K562 (cell line): ENCODE results near the gene GSTA5. TPM values are rescaled to one million over a fixed set of nuclear protein-coding genes. Genes with fewer than 3 reads are reported as not detected.

ENCODE experiments used
- ATAC-seq: fragments of 200-7000 bp; cut with Tn5 transposase; 3 replicates; pipeline ENCODE4 v1.9.1; 2020; ENCODE audit warnings: moderate library complexity
- BruUV-seq: library from RNA; stranded (reverse); fragments of 400-500 nt; replicated peaks from 2 replicates; lab custom pipeline; 2021; lab: Mats Ljungman, UMichigan
- CTCF ChIA-PET: fragments of 300-600 bp; formaldehyde crosslinking; extraction: SDS; loops from one replicate; lab custom pipeline; 2021; ENCODE audit warnings: low intra/inter-chr PET ratio; lab: Yijun Ruan, JAX
- POLR2A ChIA-PET: fragments of 300-600, 350-650 bp; sonication (Branson Sonifier 250); formaldehyde crosslinking; extraction: SDS; loops from one replicate; lab custom pipeline; 2021; ENCODE audit warnings: antibody characterized with exemption, inconsistent platforms; lab: Yijun Ruan, JAX
- DNase-seq, 4 experiments: peaks; one replicate each; pipeline versions ENCODE4 v3.0.0 to v3.0.0-alpha.2; 2011 to 2018; ENCODE audit warnings: low spot score in 3 of 4, mixed read lengths in 3 of 4; ENCODE audit errors: extremely low read depth in 1 of 4
- FAIRE-seq: peaks from 2 replicates; lab custom pipeline; 2011; peaks lifted over from hg19 to GRCh38; lab: Jason Lieb, UNC
- H2AFZ ChIP-seq: 2 replicates; pipeline ENCODE4 v1.6.0; 2011; ENCODE audit warnings: low read depth, low read length, control low read depth, inconsistent platforms
- H3K27ac ChIP-seq: fragments of 200-600 bp; 3 replicates; pipeline ENCODE4 v1.8.0; 2011; ENCODE audit warnings: low read depth, mild to moderate bottlenecking, control low read depth, inconsistent platforms, low read length, moderate library complexity, mixed read lengths; ENCODE audit errors: extremely low read depth
- H3K27me3 ChIP-seq, 2 experiments: fragments of 300-600 bp in 1 of 2; 2 replicates in 1 of 2; 3 replicates in 1 of 2; pipeline versions ENCODE4 v1.6.0 to v1.8.0; 2011; ENCODE audit warnings: inconsistent platforms in 2 of 2, low read length in 2 of 2, mild to moderate bottlenecking in 1 of 2, mixed read lengths in 1 of 2, moderate library complexity in 1 of 2; ENCODE audit not compliant: control insufficient read depth in 2 of 2, insufficient read depth in 2 of 2
- H3K36me3 ChIP-seq: fragments of 300-600 bp; 3 replicates; pipeline ENCODE4 v1.8.0; 2011; ENCODE audit warnings: mild to moderate bottlenecking, low read length, inconsistent platforms; ENCODE audit not compliant: control insufficient read depth, insufficient read depth
- H3K4me1 ChIP-seq, 2 experiments: fragments of 200-600 bp in 1 of 2; replicated peaks in 1 of 2; 2 replicates in 1 of 2; 3 replicates in 1 of 2; pipeline versions ENCODE4 v1.5.1 to v1.8.0; 2011; ENCODE audit warnings: inconsistent platforms in 2 of 2, low read length in 2 of 2, mild to moderate bottlenecking in 1 of 2, mixed read lengths in 1 of 2, moderate library complexity in 1 of 2; ENCODE audit not compliant: control insufficient read depth in 2 of 2, insufficient read depth in 2 of 2
- H3K4me2 ChIP-seq: 2 replicates; pipeline ENCODE4 v1.6.1; 2011; ENCODE audit warnings: low read length, control low read depth, inconsistent platforms, mixed read lengths; ENCODE audit not compliant: insufficient read depth
- H3K4me3 ChIP-seq: fragments of 200-600 bp; sonication (generic), shearing (Covaris generic); 2 replicates; pipeline ENCODE4 v1.5.1; 2016; ENCODE audit warnings: control low read depth, inconsistent platforms
- H3K79me2 ChIP-seq: fragments of 200-600 bp; 3 replicates; pipeline ENCODE4 v1.8.0; 2011; ENCODE audit warnings: low read length, inconsistent platforms; ENCODE audit not compliant: control insufficient read depth, insufficient read depth
- H3K9ac ChIP-seq, 2 experiments: 2 replicates each; pipeline versions ENCODE4 v1.6.0 to v1.6.1; 2011; ENCODE audit warnings: low read depth in 2 of 2, low read length in 2 of 2, control low read depth in 1 of 2, inconsistent platforms in 1 of 2, mild to moderate bottlenecking in 1 of 2, mixed read lengths in 1 of 2; ENCODE audit not compliant: insufficient read depth in 1 of 2
- H3K9me1 ChIP-seq: one replicate; pipeline ENCODE4 v1.6.0; 2011; ENCODE audit warnings: inconsistent platforms, mild to moderate bottlenecking, low read length, moderate library complexity; ENCODE audit not compliant: control insufficient read depth, insufficient read depth
- H3K9me3 ChIP-seq: replicated peaks from 2 replicates; pipeline ENCODE4 v1.5.1; 2011; ENCODE audit warnings: low read depth, low read length, inconsistent platforms; ENCODE audit not compliant: control insufficient read depth, insufficient read depth
- H4K20me1 ChIP-seq: replicated peaks from 2 replicates; pipeline ENCODE4 v1.6.1; 2011; ENCODE audit warnings: low read length, inconsistent platforms, mixed read lengths; ENCODE audit not compliant: control insufficient read depth, insufficient read depth
- ARNT ChIP-seq, 2 experiments: fragments of 450-650 bp; IDR thresholded peaks; 2 replicates each; pipeline ENCODE4 v1.6.1; 2016; ENCODE audit warnings: mild to moderate bottlenecking in 1 of 2
- CTCF ChIP-seq, 3 experiments: IDR thresholded peaks in 2 of 3; conservative IDR thresholded peaks in 1 of 3; 2 replicates each; pipeline ENCODE4 v1.5.1; 2011 to 2012; ENCODE audit warnings: low read length in 3 of 3, mild to moderate bottlenecking in 3 of 3, control low read depth in 2 of 3, improper control_type of control experiment in 1 of 3, inconsistent platforms in 1 of 3, low read depth in 1 of 3, mixed read lengths in 1 of 3, moderate library complexity in 1 of 3; ENCODE audit not compliant: insufficient read depth in 2 of 3
- CTCFL ChIP-seq: IDR thresholded peaks from 2 replicates; pipeline ENCODE4 v1.6.1; 2011; ENCODE audit warnings: borderline replicate concordance, low read depth, mild to moderate bottlenecking, moderate library complexity, low read length; ENCODE audit not compliant: insufficient read depth, poor library complexity, severe bottlenecking
- HMGN3 ChIP-seq: IDR thresholded peaks from 2 replicates; pipeline ENCODE4 v1.6.1; 2011; ENCODE audit warnings: borderline replicate concordance, low read depth, mild to moderate bottlenecking, mixed read lengths, low read length; ENCODE audit not compliant: insufficient read length; ENCODE audit errors: extremely low read depth
- L3MBTL2 ChIP-seq: fragments of 450-650 bp; IDR thresholded peaks from 2 replicates; pipeline ENCODE4 v1.6.1; 2016; ENCODE audit warnings: mild to moderate bottlenecking, moderate library complexity
- MTA2 ChIP-seq: fragments of 450-650 bp; IDR thresholded peaks from 2 replicates; pipeline ENCODE4 v1.6.1; 2016; ENCODE audit warnings: low read depth
- NEUROD1 ChIP-seq: fragments of 150-350 bp; IDR thresholded peaks from 2 replicates; pipeline ENCODE4 v1.6.1; 2014; ENCODE audit warnings: borderline replicate concordance, low read length, low read depth; ENCODE audit not compliant: partially characterized antibody
- NFIC ChIP-seq: fragments of 450-650 bp; IDR thresholded peaks from 2 replicates; pipeline ENCODE4 v1.6.1; 2017; ENCODE audit warnings: mild to moderate bottlenecking, inconsistent platforms
- NR1H2 ChIP-seq: sonication (generic); formaldehyde crosslinking; IDR thresholded peaks from 2 replicates; pipeline ENCODE4 v1.4.0; 2020; ENCODE audit warnings: mild to moderate bottlenecking, missing genetic modification reagents
- RAD21 ChIP-seq, 2 experiments: fragments of 250-450 bp in 1 of 2; fragments of 450-650 bp in 1 of 2; sonication (Bioruptor Pico) in 1 of 2; formaldehyde crosslinking in 1 of 2; IDR thresholded peaks in 1 of 2; conservative IDR thresholded peaks in 1 of 2; 2 replicates each; pipeline versions ENCODE4 v1.4.0 to v1.8.0; 2020 to 2022; ENCODE audit warnings: mild to moderate bottlenecking in 2 of 2, moderate library complexity in 1 of 2
- RB1 ChIP-seq: fragments of 450-650 bp; IDR thresholded peaks from 2 replicates; pipeline ENCODE4 v1.6.1; 2017; ENCODE audit warnings: low read depth, mild to moderate bottlenecking
- SMC3 ChIP-seq: conservative IDR thresholded peaks from 2 replicates; pipeline ENCODE4 v1.6.1; 2011; ENCODE audit warnings: low read depth, low read length, improper control_type of control experiment; ENCODE audit not compliant: insufficient read depth
- THRB ChIP-seq: fragments of 450-650 bp; formaldehyde crosslinking; conservative IDR thresholded peaks from 2 replicates; pipeline ENCODE4 v1.4.0; 2022; ENCODE audit warnings: mild to moderate bottlenecking, missing genetic modification characterization
- ZNF551 ChIP-seq: fragments of 250-450 bp; sonication (Bioruptor Pico); IDR thresholded peaks from 2 replicates; pipeline ENCODE4 v1.5.0; 2021; ENCODE audit warnings: mild to moderate bottlenecking, moderate library complexity
- WGBS: fragments of 100-300 bp; shearing (Covaris generic); methylation state at CpG from one replicate; pipeline ENCODE4 v1.1.6; 2016; ENCODE audit warnings: low coverage, mixed read lengths; ENCODE audit not compliant: insufficient coverage; ENCODE audit errors: missing lambda C conversion rate; 5-methylcytosine and 5-hydroxymethylcytosine counted together
- in situ Hi-C: fragments of 300-500 bp; cut with MboI; formaldehyde crosslinking; loops from 4 replicates; pipeline ENCODE4 v1.15.0; 2018; ENCODE audit warnings: inconsistent platforms, mixed read lengths
- intact Hi-C: fragments of 100-400 bp; cut with micrococcal nuclease; formaldehyde crosslinking; loops from 2 replicates; pipeline ENCODE4 v1.14.2; 2022
- polyA plus RNA-seq, 8 experiments: library from polyadenylated mRNA; depleted of rRNA in 4 of 8; stranded (reverse) in 5 of 8; unstranded in 3 of 8; fragments of >200 nt; fragmentation: Nextera tagmentation in 2 of 8; fragmentation: Illumina TruSeq in 1 of 8; extraction: Ambion mirVana in 2 of 8; extraction: Trizol in 1 of 8; gene quantifications; 2 replicates each; pipeline versions ENCODE4 v1.2.1 to v1.2.3, GENCODE V29; 2011 to 2014; ENCODE audit warnings: inconsistent platforms in 1 of 8, missing spikeins in 1 of 8
- total RNA-seq, 7 experiments: library from RNA; depleted of rRNA in 6 of 7; stranded (reverse); fragments of >200 nt in 6 of 7; fragmentation: Illumina TruSeq in 2 of 7; extraction: Trizol in 2 of 7; gene quantifications; 2 replicates each; pipeline versions ENCODE4 v1.2.1 to v1.2.3, GENCODE V29; 2011 to 2021; ENCODE audit warnings: low replicate concordance in 1 of 7

The GSTA5 gene
- total and polyA plus RNA-seq, 9 of the 15 experiments (the other 6 are each of a cell fraction or from before 2014, with no cell fraction given): not detected

- Histone ChIP-seq H4K20me1 (no peaks in the 10 kb centered on the region), H3K27ac (no peak overlapping the region), H3K36me3 (no peaks in the 10 kb centered on the region), H3K4me1 (no peaks in the 10 kb centered on the region; a peak in 1 of 5 replicates), H3K4me3 (no peak overlapping the region), H2AFZ (peak overlapping the region; percentile 64), H3K9me3 (no peaks in the 10 kb centered on the region), H3K4me2 (peak overlapping the region; percentile 46), H3K79me2 (no peaks in the 10 kb centered on the region), H3K9ac (peak overlapping the region in 1 of 2 experiments; percentile 82; a peak in 2 of 4 replicates), H3K27me3 (peaks cover 4 to 13% of the 10 kb centered on the region in 2 experiments; a peak in 3 of 5 replicates), H3K9me1 (no peaks in the 10 kb centered on the region)
- no TSS peak for BruUV-seq
- ATAC-seq (peak; percentile 99), DNase-seq (peak; percentile 69 to 76 (median 73)), FAIRE-seq (peak; percentile 98)
- ChIA-PET CTCF (no interaction called here), POLR2A (interaction anchor here (0.6 to 0.9 kb wide), 2 partner anchors 20 to 424 kb away, joined by 3 read pairs; no protein-coding TSS in a partner anchor)
- intact Hi-C loops: no loop called here
- in situ Hi-C loops: no loop called here
- 13% methylated on average over 20 of the region's 20 CpGs for WGBS
- peak; percentile 70 to 91 (median 73) for TF ChIP-seq CTCF (IDR thresholded peaks at IDR 0.05 in 2 of 3, conservative IDR thresholded peaks at IDR 0.05 in 1 of 3; ENCODE audit: insufficient read depth in 2 of 3, low read depth in 1 of 3, low read length in 3 of 3)
- TF ChIP-seq SMC3: peak; percentile 25; the same call in 1 of the 2 replicates
- no peak for TF ChIP-seq MTA2
- TF ChIP-seq NEUROD1: no peak
- no peak for TF ChIP-seq ZNF551 (CRISPR knock-in tag)
- TF ChIP-seq HMGN3: no peak
- TF ChIP-seq NR1H2 (CRISPR knock-in tag): no peak
- TF ChIP-seq THRB: no peak
- no peak for TF ChIP-seq CTCFL
- no peak for TF ChIP-seq RB1
- peak; percentile 45; the same call in 1 of the 2 replicates for TF ChIP-seq L3MBTL2
- no peak for TF ChIP-seq NFIC
- no peak for TF ChIP-seq ARNT (IDR thresholded peaks at IDR 0.05)
- TF ChIP-seq RAD21 (CRISPR knock-in tag; conservative IDR thresholded peaks at IDR 0.05 in 1 of 2, IDR thresholded peaks at IDR 0.05 in 1 of 2): peak; percentile 50 to 59
These were observed 1.2 kb downstream of the GSTA5 start for GRCh38 chr6:52839124-52840055.
